ENCODE data around the gene UBE2S.
"Not testable (repeated sequence)": the region's sequence is repeated elsewhere in the genome, so short reads cannot be mapped to it uniquely, and the experiment has no call there.

The UBE2S gene

GRCh38 chr19:55402509-55402908, 5.1 kb downstream of the UBE2S start:
- no peak for DNase-seq

- not testable (repeated sequence) for DNase-seq
Measured at GRCh38 chr19:55401390-55401789, 6.2 kb downstream of the UBE2S start.

- no peak for DNase-seq
Measured at GRCh38 chr19:55400281-55401087, 7.1 kb downstream of the UBE2S start.

GRCh38 chr19:55398200-55398925, 9.2 kb downstream of the UBE2S start:
- no peak for DNase-seq

- no peak for DNase-seq
Measured at GRCh38 chr19:55392820-55393761, 14.5 kb downstream of the UBE2S start.

GRCh38 chr19:55391702-55392615, 15.6 kb downstream of the UBE2S start:
- DNase-seq: no peak

- DNase-seq: no peak
Measured at GRCh38 chr19:55391191-55391670, 16.4 kb downstream of the UBE2S start.

- DNase-seq: no peak
Measured at GRCh38 chr19:55390461-55390880, 17.1 kb downstream of the UBE2S start.

GRCh38 chr19:55389386-55390317, 17.9 kb downstream of the UBE2S start:
- no peak for DNase-seq

GRCh38 chr19:55387736-55388497, 19.7 kb downstream of the UBE2S start:
- no peak for DNase-seq

GRCh38 chr19:55386493-55386971, 21.1 kb downstream of the UBE2S start:
- DNase-seq: no peak

- DNase-seq: peak; percentile 98
Measured at GRCh38 chr19:55385724-55386492, 21.7 kb downstream of the UBE2S start, which contains the start of gene RPL28. Gene RPL28 (plus strand): TSS chr19:55385932. CDS start chr19:55386358, 426 bp downstream.

- DNase-seq: peak; percentile 93
Measured at GRCh38 chr19:55384920-55385723, 22.5 kb downstream of the UBE2S start.

GRCh38 chr19:55384131-55384919, 23.3 kb downstream of the UBE2S start, which contains the start of gene TMEM238:
Gene TMEM238 (minus strand): TSS chr19:55384292. CDS start chr19:55384259, 33 bp downstream.
- DNase-seq: peak in 1 of 2 experiments; percentile 25

- DNase-seq: peak; percentile 25 to 27
Measured at GRCh38 chr19:55383279-55384130, 24.1 kb downstream of the UBE2S start.
